HepG2 (cell line): Measurements from ENCODE around the gene ICAM3. TPM values are rescaled to one million over a fixed set of nuclear protein-coding genes. Genes with fewer than 3 reads are reported as not detected.

Experiments
- GATAD2A ChIP-seq: IDR thresholded peaks from 2 replicates; pipeline ENCODE4 v1.6.1; 2016
- HNRNPLL ChIP-seq: fragments of 200-400 bp; formaldehyde crosslinking; IDR thresholded peaks from 2 replicates; pipeline ENCODE4 v1.6.1; 2017; ENCODE audit warnings: mild to moderate bottlenecking, low read depth, low read length; ENCODE audit not compliant: poor library complexity, severe bottlenecking
- NR2F1 ChIP-seq, 2 experiments: fragments of 450-650 bp in 1 of 2; formaldehyde crosslinking in 1 of 2; IDR thresholded peaks; 2 replicates each; pipeline versions ENCODE4 v1.5.0 to v1.6.1; 2016 to 2020; ENCODE audit warnings: mild to moderate bottlenecking in 1 of 2, missing compliant biosample characterization in 1 of 2, missing genetic modification reagents in 1 of 2, moderate library complexity in 1 of 2
- POLR2G ChIP-seq: fragments of 200-400 bp; formaldehyde crosslinking; IDR thresholded peaks from 2 replicates; pipeline ENCODE4 v1.6.1; 2018; ENCODE audit warnings: mild to moderate bottlenecking, low read depth, low read length, moderate library complexity
- RORA ChIP-seq: sonication (generic); formaldehyde crosslinking; IDR thresholded peaks from 2 replicates; pipeline ENCODE4 v1.5.0; 2020; ENCODE audit warnings: mild to moderate bottlenecking, missing genetic modification reagents, moderate library complexity
- SP5 ChIP-seq: IDR thresholded peaks from 2 replicates; pipeline ENCODE4 v1.6.1; 2016; ENCODE audit warnings: low read depth, borderline replicate concordance
- ZMYM3 ChIP-seq: sonication (generic); formaldehyde crosslinking; IDR thresholded peaks from 2 replicates; pipeline ENCODE4 v1.5.1; 2020; ENCODE audit warnings: mild to moderate bottlenecking, missing genetic modification reagents
- ZNF12 ChIP-seq: sonication (generic); formaldehyde crosslinking; IDR thresholded peaks from 2 replicates; pipeline ENCODE4 v1.5.0; 2020; ENCODE audit warnings: missing genetic modification reagents
- ZNF205 ChIP-seq: IDR thresholded peaks from 2 replicates; pipeline ENCODE4 v1.6.1; 2018; ENCODE audit warnings: missing biosample characterization, missing genetic modification reagents
- ZNF589 ChIP-seq: sonication (generic); formaldehyde crosslinking; conservative IDR thresholded peaks from 2 replicates; pipeline ENCODE4 v1.8.0; 2022; ENCODE audit warnings: mild to moderate bottlenecking, moderate library complexity, missing genetic modification reagents
- ZNF747 ChIP-seq: sonication (generic); formaldehyde crosslinking; IDR thresholded peaks from 2 replicates; pipeline ENCODE4 v1.8.1; 2023; ENCODE audit warnings: missing genetic modification reagents, mild to moderate bottlenecking, borderline replicate concordance
- ZNF75D ChIP-seq: sonication (generic); formaldehyde crosslinking; IDR thresholded peaks from 2 replicates; pipeline ENCODE4 v1.8.1; 2023; ENCODE audit warnings: missing genetic modification reagents, mild to moderate bottlenecking, borderline replicate concordance
- ZNF816 ChIP-seq: sonication (generic); formaldehyde crosslinking; IDR thresholded peaks from 2 replicates; pipeline ENCODE4 v1.8.0; 2022; ENCODE audit warnings: missing genetic modification reagents, mild to moderate bottlenecking, borderline replicate concordance
- polyA plus RNA-seq, 8 experiments: library from polyadenylated mRNA; depleted of rRNA in 3 of 8; stranded (reverse) in 7 of 8; unstranded in 1 of 8; fragments of >200 nt; fragmentation: Illumina TruSeq in 4 of 8; extraction: Trizol in 4 of 8; gene quantifications; 2 replicates each; pipeline versions ENCODE4 v1.2.1 to v1.2.3, GENCODE V29; 2011 to 2016; ENCODE audit warnings: low read depth in 4 of 8, missing spikeins in 1 of 8, mixed read lengths in 1 of 8; ENCODE audit not compliant: insufficient read depth in 1 of 8
- total RNA-seq, 5 experiments: library from RNA; depleted of rRNA; stranded (reverse); fragments of >200 nt; fragmentation: Illumina TruSeq; extraction: Trizol; gene quantifications; 2 replicates each; pipeline ENCODE4 v1.2.3, GENCODE V29; 2016; ENCODE audit warnings: low read depth in 1 of 5
- TF ChIP-seq, protein P1 (sequence below): sonication (generic); formaldehyde crosslinking; conservative IDR thresholded peaks from 2 replicates; pipeline ENCODE4 v1.8.0; 2022; ENCODE audit warnings: mild to moderate bottlenecking, moderate library complexity, missing genetic modification reagents
- TF ChIP-seq, protein P2 (sequence below): sonication (generic); formaldehyde crosslinking; IDR thresholded peaks from 2 replicates; pipeline ENCODE4 v1.9.0; 2021; ENCODE audit warnings: missing genetic modification reagents, mild to moderate bottlenecking, borderline replicate concordance
- TF ChIP-seq, protein P3 (sequence below): IDR thresholded peaks from 2 replicates; pipeline ENCODE4 v1.4.0; 2020; ENCODE audit warnings: mild to moderate bottlenecking, missing genetic modification reagents
- TF ChIP-seq, protein P4 (sequence below): IDR thresholded peaks from 2 replicates; pipeline ENCODE4 v1.6.1; 2016; ENCODE audit warnings: mild to moderate bottlenecking, missing biosample characterization, missing genetic modification reagents
- TF ChIP-seq, protein P5 (sequence below): sonication (generic); formaldehyde crosslinking; conservative IDR thresholded peaks from 2 replicates; pipeline ENCODE4 v1.8.0; 2022; ENCODE audit warnings: low read depth, missing genetic modification reagents

ICAM3 gene
- total and polyA plus RNA-seq, 2 of the 13 experiments (the other 11 are each of a cell fraction or from before 2014, with no cell fraction given) = 14.1 to 21.0 TPM

DNA sequence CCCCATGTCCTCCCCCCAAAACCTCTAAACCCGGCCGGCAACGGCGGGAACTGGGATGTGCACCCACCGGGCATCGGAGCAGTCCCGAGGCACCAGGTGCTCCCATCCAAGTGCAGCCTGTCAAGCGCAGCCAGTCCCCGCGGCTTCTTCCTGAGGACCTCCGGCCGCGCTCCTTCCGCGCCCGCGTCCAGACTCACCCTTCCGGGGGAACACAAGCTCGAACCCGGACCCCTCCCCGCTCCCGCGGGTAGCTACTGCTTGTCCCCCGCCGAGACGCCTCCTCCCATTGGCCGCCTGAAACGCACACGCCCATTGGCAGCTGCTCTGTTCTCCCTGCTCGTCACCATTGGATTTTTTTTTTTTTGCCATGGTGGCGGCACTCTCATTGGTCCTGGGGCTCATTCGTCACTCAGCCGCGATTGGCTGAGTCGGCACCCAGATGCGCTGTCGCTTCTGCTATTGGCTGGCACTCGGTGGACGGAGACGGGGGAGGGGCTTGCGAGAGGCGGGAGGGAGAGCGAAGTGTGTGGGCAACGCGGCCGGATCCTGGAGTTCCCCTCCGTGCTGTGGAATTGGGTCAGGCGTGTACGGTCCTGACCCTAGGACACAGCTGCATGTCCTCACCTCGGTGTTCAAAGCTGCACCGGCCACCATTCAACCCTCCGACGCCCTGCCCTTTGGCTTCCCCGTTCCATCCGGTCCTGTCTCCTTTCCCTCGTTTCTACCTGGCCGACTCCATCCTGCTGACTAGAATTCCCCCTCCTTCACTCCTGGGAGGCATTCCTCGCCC, 41.1 kb upstream of the ICAM3 start, which contains the start of gene TYK2 (continued):
- TF ChIP-seq, protein P1, sequence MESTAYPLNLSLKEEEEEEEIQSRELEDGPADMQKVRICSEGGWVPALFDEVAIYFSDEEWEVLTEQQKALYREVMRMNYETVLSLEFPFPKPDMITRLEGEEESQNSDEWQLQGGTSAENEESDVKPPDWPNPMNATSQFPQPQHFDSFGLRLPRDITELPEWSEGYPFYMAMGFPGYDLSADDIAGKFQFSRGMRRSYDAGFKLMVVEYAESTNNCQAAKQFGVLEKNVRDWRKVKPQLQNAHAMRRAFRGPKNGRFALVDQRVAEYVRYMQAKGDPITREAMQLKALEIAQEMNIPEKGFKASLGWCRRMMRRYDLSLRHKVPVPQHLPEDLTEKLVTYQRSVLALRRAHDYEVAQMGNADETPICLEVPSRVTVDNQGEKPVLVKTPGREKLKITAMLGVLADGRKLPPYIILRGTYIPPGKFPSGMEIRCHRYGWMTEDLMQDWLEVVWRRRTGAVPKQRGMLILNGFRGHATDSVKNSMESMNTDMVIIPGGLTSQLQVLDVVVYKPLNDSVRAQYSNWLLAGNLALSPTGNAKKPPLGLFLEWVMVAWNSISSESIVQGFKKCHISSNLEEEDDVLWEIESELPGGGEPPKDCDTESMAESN (CRISPR knock-in tag) = peak; percentile 44; the same call in 1 of the 2 replicates
- TF ChIP-seq ZNF12 (CRISPR knock-in tag) (no peak), NR2F1 (CRISPR knock-in tag; IDR thresholded peaks at IDR 0.05) (no peak), ZMYM3 (CRISPR knock-in tag) (no peak), HNRNPLL (peak; percentile 55), ZNF747 (CRISPR knock-in tag) (peak; percentile 58; the same call in 1 of the 2 replicates), ZNF205 (CRISPR knock-in tag) (no peak), ZNF75D (CRISPR knock-in tag) (no peak), GATAD2A (peak; percentile 54; the same call in 1 of the 2 replicates), POLR2G (peak; percentile 93), ZNF816 (no peak), SP5 (peak; percentile 29; the same call in 1 of the 2 replicates), RORA (CRISPR knock-in tag) (no peak), ZNF589 (CRISPR knock-in tag) (peak; percentile 89; the same call in 1 of the 2 replicates)
- TF ChIP-seq, protein P2, sequence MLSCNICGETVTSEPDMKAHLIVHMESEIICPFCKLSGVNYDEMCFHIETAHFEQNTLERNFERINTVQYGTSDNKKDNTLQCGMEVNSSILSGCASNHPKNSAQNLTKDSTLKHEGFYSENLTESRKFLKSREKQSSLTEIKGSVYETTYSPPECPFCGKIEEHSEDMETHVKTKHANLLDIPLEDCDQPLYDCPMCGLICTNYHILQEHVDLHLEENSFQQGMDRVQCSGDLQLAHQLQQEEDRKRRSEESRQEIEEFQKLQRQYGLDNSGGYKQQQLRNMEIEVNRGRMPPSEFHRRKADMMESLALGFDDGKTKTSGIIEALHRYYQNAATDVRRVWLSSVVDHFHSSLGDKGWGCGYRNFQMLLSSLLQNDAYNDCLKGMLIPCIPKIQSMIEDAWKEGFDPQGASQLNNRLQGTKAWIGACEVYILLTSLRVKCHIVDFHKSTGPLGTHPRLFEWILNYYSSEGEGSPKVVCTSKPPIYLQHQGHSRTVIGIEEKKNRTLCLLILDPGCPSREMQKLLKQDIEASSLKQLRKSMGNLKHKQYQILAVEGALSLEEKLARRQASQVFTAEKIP = no peak
- TF ChIP-seq, protein P3, sequence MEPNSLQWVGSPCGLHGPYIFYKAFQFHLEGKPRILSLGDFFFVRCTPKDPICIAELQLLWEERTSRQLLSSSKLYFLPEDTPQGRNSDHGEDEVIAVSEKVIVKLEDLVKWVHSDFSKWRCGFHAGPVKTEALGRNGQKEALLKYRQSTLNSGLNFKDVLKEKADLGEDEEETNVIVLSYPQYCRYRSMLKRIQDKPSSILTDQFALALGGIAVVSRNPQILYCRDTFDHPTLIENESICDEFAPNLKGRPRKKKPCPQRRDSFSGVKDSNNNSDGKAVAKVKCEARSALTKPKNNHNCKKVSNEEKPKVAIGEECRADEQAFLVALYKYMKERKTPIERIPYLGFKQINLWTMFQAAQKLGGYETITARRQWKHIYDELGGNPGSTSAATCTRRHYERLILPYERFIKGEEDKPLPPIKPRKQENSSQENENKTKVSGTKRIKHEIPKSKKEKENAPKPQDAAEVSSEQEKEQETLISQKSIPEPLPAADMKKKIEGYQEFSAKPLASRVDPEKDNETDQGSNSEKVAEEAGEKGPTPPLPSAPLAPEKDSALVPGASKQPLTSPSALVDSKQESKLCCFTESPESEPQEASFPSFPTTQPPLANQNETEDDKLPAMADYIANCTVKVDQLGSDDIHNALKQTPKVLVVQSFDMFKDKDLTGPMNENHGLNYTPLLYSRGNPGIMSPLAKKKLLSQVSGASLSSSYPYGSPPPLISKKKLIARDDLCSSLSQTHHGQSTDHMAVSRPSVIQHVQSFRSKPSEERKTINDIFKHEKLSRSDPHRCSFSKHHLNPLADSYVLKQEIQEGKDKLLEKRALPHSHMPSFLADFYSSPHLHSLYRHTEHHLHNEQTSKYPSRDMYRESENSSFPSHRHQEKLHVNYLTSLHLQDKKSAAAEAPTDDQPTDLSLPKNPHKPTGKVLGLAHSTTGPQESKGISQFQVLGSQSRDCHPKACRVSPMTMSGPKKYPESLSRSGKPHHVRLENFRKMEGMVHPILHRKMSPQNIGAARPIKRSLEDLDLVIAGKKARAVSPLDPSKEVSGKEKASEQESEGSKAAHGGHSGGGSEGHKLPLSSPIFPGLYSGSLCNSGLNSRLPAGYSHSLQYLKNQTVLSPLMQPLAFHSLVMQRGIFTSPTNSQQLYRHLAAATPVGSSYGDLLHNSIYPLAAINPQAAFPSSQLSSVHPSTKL (CRISPR knock-in tag) = 0 out of 2 replicates have a peak, but pooled peaks have one; percentile 19
- TF ChIP-seq, protein P4, sequence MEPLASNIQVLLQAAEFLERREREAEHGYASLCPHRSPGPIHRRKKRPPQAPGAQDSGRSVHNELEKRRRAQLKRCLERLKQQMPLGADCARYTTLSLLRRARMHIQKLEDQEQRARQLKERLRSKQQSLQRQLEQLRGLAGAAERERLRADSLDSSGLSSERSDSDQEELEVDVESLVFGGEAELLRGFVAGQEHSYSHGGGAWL (CRISPR knock-in tag) = peak; percentile 59
- TF ChIP-seq, protein P5, sequence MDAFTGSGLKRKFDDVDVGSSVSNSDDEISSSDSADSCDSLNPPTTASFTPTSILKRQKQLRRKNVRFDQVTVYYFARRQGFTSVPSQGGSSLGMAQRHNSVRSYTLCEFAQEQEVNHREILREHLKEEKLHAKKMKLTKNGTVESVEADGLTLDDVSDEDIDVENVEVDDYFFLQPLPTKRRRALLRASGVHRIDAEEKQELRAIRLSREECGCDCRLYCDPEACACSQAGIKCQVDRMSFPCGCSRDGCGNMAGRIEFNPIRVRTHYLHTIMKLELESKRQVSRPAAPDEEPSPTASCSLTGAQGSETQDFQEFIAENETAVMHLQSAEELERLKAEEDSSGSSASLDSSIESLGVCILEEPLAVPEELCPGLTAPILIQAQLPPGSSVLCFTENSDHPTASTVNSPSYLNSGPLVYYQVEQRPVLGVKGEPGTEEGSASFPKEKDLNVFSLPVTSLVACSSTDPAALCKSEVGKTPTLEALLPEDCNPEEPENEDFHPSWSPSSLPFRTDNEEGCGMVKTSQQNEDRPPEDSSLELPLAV (CRISPR knock-in tag) = no peak
